ENCODE results near the gene BMP5.

Gene BMP5

DNA sequence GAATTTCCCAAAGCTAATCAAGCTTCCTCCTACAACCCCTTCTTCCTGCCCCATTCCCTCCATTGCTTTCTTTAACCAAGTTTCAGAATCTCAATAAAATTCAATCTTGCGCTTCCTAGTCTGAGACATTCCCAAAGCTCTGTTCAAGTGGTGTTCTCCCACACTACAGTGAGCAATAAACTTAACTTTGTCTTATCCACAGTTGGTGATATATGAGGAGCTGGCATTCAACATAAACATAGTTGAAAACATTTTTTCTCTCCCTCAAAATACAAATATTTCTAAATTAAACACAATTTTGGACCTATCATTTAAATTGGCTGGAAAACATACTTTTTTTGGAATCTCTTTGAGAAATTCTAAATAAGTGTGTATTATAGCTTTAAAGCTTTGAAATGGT lies 166.7 kb downstream of the BMP5 start:
- no peak for DNase-seq (ENCODE audit: low spot score)

- DNase-seq (ENCODE audit: low spot score) = no peak
Observed at GRCh38 chr6:55705451-55706440, 169.6 kb downstream of the BMP5 start.

DNA sequence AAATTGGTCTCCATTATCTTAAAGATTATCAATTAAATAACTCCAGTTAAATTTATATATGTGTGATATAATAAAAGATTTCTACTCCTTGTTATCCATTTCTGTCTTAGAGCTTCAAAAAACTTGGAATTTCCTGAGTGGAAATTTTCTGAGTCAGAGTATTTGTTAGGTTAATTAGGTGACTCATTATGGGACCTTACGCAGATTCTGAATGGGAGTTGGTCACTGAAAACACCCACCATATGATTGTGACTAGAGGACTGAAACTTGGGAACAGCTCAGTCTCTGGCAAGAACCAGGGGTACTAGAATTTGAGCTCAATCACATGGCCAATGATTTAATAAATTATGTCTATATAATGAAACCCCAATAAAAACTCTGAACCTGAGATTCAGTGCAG lies 171.0 kb downstream of the BMP5 start:
- DNase-seq (ENCODE audit: low spot score) = no peak

Measured in NAMALWA (cell line).